ENCODE measurements around the gene SLC4A3.
A peak's percentile ranks its signal among the peaks of the same experiment; 100 is the strongest.
"Not testable (repeated sequence)": the region's sequence is repeated elsewhere in the genome, so short reads cannot be mapped to it uniquely, and the experiment has no call there.

Gene SLC4A3

GRCh38 chr2:219651656-219652055 is 24.2 kb downstream of the SLC4A3 start:
- not testable (repeated sequence) for DNase-seq

- DNase-seq, result no peak
These were observed 29.1 kb downstream of the SLC4A3 start for GRCh38 chr2:219656526-219656925.

GRCh38 chr2:219658196-219658846 is 30.9 kb downstream of the SLC4A3 start:
- DNase-seq, result no peak

DNA sequence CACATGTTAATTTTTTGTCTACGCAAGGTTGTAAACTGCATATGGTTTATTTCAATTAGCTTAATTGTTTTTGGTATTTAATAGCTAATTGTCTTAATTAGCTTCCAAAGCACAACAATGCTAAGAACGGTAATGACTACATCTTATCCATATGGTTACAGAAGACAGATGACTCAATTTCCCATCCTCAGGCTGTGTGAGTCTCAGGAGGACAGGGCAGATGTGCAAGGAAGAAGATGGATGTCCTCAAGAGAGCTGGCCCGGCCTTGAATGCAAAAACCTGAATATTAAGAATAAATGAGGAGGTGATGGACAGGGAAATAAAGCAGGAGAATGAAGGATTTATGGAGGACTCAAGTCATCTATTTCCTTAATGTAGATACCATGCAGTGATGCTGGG is 31.4 kb downstream of the SLC4A3 start:
- DNase-seq, result no peak

GRCh38 chr2:219661197-219661954 is 33.9 kb downstream of the SLC4A3 start:
- no peak for DNase-seq

GRCh38 chr2:219661955-219662395 is 34.5 kb downstream of the SLC4A3 start:
- no peak for DNase-seq

DNA sequence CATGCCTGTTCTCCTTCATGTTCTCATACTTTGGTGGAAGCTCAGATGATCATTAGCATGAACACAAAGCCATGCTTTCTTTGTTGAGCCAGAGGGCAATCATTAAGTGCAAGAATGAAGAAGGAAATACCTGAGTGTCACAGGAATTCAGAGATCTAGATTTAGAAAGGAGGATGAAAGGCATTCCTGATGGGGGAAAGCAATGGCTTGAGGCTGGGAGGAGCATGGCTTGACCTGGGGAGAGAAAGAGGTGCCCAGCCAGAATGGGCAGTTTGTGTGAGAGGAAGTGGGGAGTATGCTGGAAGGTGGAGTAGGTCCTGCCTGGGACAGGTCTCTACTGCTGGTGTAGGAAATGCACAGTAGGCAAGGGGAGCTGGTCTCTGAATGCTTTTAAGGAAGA is 35.1 kb downstream of the SLC4A3 start:
- no peak for DNase-seq

GRCh38 chr2:219663116-219663762 is 35.8 kb downstream of the SLC4A3 start:
- no peak for DNase-seq

- DNase-seq, result no peak
These were observed 36.6 kb downstream of the SLC4A3 start for GRCh38 chr2:219664041-219664440.

DNA sequence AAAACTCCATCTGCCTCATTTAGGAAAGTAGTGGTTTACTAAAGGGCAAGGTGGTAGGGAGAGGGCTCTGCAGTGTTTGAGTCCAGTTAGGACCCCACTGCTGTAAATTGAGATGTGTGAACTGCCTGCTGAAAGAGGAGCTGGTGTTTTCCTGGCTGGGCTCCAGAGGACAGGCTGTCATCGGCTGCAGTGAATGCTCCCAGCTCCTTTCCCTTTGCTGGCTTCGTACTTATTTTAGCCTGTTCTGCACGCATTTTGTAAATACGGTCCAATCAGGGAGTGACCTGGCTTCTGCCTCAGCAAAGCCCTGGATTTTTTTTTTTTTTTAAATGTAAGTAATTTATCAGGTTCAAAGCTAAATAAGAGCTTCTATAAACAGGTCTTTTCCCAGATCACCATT is 37.5 kb downstream of the SLC4A3 start:
- peak; percentile 68 for DNase-seq

- DNase-seq, result no peak
These were observed 38.5 kb downstream of the SLC4A3 start for GRCh38 chr2:219665926-219666325.

GRCh38 chr2:219668316-219668715 is 40.9 kb downstream of the SLC4A3 start:
- DNase-seq, result no peak

DNA sequence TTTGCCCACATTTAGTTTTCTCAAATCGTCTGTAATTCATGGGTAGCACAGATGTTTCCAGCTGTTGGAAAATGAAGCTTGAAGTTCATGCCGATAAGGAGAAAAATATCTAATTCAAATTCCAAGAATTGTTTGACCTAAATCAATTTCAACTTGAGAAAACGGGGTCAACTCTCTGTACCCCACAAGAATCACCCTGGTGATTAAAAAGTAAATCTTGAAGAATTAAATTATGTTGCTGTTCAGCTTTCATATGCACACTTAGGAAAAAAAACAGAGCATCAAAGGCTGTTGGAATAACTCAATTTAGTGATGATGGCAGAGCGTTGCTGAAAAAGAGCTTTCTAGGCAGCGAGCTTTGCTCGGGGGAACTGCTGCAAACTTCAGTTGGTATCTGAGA is 43.0 kb downstream of the SLC4A3 start:
- DNase-seq, result no peak

GRCh38 chr2:219671279-219671678 is 43.8 kb downstream of the SLC4A3 start:
- DNase-seq, result no peak

DNA sequence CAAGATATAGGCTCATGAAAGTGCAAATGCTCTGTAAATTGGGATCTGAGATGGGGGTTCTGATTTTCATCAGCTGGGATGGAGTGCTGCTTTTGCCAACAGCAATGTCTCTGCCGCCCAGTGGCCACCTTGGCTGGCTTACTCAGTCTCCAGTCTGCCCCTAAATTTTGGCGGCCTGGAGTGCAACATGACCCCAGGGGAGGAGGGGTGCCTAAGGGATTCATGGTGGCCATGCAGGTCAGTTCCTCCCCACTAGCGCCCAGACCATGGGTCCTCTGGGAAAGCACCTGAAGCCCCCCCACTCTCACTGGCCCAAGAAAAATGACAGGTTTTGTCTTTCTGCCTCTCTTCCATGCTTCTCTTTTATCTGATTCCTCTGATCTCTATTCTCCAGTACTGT is 45.0 kb downstream of the SLC4A3 start:
- no peak for DNase-seq

GRCh38 chr2:219675221-219675620 is 47.8 kb downstream of the SLC4A3 start:
- no peak for DNase-seq

- DNase-seq, result no peak
These were observed 49.2 kb downstream of the SLC4A3 start for GRCh38 chr2:219676586-219676985.

GRCh38 chr2:219679041-219679440 is 51.6 kb downstream of the SLC4A3 start:
- DNase-seq, result no peak

DNA sequence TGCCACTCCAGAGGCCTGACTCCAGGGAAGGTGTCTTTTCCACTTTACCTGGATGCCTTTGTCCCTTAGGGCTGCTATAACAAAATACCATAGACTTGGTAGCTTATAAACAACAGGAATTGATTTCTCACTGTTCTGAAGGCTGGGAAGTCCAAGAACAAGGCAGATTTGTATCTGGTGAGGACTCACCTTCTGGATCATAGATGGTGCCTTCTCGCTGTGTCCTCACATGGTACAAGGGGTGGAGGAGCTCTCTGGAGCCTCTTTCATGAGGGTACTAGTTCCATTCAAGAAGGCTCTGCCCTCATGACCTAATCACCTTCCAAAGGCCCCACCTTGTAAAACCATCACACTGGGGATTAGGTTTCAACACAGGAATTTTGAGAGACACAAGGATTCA is 52.1 kb downstream of the SLC4A3 start:
- no peak for DNase-seq

- DNase-seq, result no peak
These were observed 53.7 kb downstream of the SLC4A3 start for GRCh38 chr2:219680958-219681693.

DNA sequence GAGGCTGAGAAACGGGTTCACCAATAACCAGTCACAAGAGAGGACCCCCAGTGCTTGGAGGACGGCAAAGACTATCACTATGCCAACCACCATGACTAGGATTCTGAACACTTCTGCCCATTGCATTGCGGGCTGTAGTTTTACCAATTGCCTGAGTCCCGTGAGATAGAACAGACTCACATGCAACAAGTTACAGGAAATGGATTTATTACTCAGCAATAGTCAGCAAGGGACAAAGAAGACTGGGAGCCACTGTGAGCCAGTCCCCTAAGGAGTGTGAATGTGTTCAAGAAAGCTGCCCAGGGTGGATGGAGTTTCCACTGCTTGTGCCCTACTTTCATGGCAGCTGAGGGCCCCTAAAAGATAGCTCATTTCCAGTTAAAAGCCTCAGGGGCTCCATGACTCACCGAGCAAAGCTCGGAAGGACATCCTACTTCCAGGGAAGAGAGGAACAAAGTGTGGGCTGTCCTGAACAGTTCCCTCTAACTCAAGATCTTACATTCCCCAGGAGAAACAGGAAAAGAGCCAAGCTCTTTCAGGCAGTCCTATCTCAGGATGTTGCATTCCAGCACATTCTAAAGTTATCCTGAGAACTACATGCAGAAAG is 54.4 kb downstream of the SLC4A3 start:
- no peak for DNase-seq

- not testable (repeated sequence) for DNase-seq
These were observed 56.0 kb downstream of the SLC4A3 start for GRCh38 chr2:219683474-219683873.

Data from NCI-H1694 (cell line).